ENCODE results near the gene AXIN1.
A peak's percentile ranks its signal among the peaks of the same experiment; 100 is the strongest.

Gene AXIN1

GRCh38 chr16:316741-317464 is 35.6 kb downstream of the AXIN1 start:
- Histone ChIP-seq H3K36me3 (ENCODE audit: insufficient read depth, low read length) (peaks cover 11% of the 10 kb centered on the region; the same call in 1 of the 2 replicates), H3K27me3 (ENCODE audit: insufficient read depth, low read length, poor library complexity, severe bottlenecking) (no peaks in the 10 kb centered on the region), H3K79me2 (ENCODE audit: insufficient read depth, low read length) (peaks cover 27% of the 10 kb centered on the region; the same call in 1 of the 2 replicates), H3K4me2 (ENCODE audit: low read depth, low read length, poor library complexity, severe bottlenecking) (peak overlapping the region; percentile 37), H4K20me1 (ENCODE audit: insufficient read depth, low read length, poor library complexity, severe bottlenecking) (no peaks in the 10 kb centered on the region), H2AFZ (ENCODE audit: low read length) (no peak overlapping the region), H3F3A (ENCODE audit: low read depth) (no peaks in the 10 kb centered on the region), H3K4me1 (ENCODE audit: insufficient read depth, low read length, poor library complexity, severe bottlenecking) (peaks cover 22% of the 10 kb centered on the region), H3K9me2 (replicated peaks; ENCODE audit: low read depth, low read length) (no peaks in the 10 kb centered on the region), H3K9ac (ENCODE audit: low read depth, low read length, poor library complexity, severe bottlenecking) (no peak overlapping the region), H3K9me3 (ENCODE audit: insufficient read depth, low read depth, low read length) (no peaks in the 10 kb centered on the region), H3K4me3 (ENCODE audit: low read length, poor library complexity, severe bottlenecking) (peak overlapping the region; percentile 13)
- TF ChIP-seq CTCF (conservative IDR thresholded peaks at IDR 0.05; ENCODE audit: low read length): no peak
- no peak for TF ChIP-seq EZH2phosphoT487 (IDR thresholded peaks at IDR 0.05; ENCODE audit: borderline replicate concordance)

DNA sequence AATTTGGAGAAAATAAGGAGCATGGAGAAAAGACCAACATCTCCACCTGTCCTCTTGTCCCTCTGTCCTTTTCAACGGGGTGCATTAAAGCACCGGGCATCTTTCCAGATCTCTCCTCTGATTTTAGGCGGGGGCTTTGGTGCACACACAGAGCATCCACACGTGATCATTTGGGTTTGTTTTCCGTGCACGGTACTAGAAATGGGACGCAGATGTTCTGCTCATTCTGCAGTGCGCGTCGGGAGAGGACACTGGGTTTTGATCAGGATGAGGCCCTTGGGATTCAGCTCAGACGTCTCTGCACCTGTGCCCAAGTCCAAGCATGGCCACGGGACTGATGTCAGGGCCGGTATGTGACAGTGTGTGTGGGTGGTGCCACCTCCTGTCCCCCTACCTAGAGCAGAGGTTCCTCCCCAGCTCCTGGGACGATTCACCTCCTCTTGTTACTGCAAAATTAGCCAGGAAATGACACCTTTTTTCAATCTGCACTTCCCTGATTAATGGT is 37.7 kb downstream of the AXIN1 start:
- no peaks in the 10 kb centered on the region for H3K9me3 ChIP-seq (ENCODE audit: insufficient read depth, low read depth, low read length)
- no peak overlapping the region for H3K4me2 ChIP-seq (ENCODE audit: low read depth, low read length, poor library complexity, severe bottlenecking)
- no peaks in the 10 kb centered on the region for H4K20me1 ChIP-seq (ENCODE audit: insufficient read depth, low read length, poor library complexity, severe bottlenecking)
- peaks cover 11% of the 10 kb centered on the region; the same call in 1 of the 2 replicates for H3K36me3 ChIP-seq (ENCODE audit: insufficient read depth, low read length)
- TF ChIP-seq EZH2phosphoT487 (IDR thresholded peaks at IDR 0.05; ENCODE audit: borderline replicate concordance) (no peak), CTCF (conservative IDR thresholded peaks at IDR 0.05; ENCODE audit: low read length) (no peak)
- H3K9ac ChIP-seq (ENCODE audit: low read depth, low read length, poor library complexity, severe bottlenecking): no peak overlapping the region
- no peak overlapping the region for H2AFZ ChIP-seq (ENCODE audit: low read length)
- H3K27me3 ChIP-seq (ENCODE audit: insufficient read depth, low read length, poor library complexity, severe bottlenecking): no peaks in the 10 kb centered on the region
- peaks cover 17% of the 10 kb centered on the region for H3K4me1 ChIP-seq (ENCODE audit: insufficient read depth, low read length, poor library complexity, severe bottlenecking)
- H3K9me2 ChIP-seq (replicated peaks; ENCODE audit: low read depth, low read length): no peaks in the 10 kb centered on the region
- peaks cover 19% of the 10 kb centered on the region; the same call in 1 of the 2 replicates for H3K79me2 ChIP-seq (ENCODE audit: insufficient read depth, low read length)
- no peaks in the 10 kb centered on the region for H3F3A ChIP-seq (ENCODE audit: low read depth)
- H3K4me3 ChIP-seq (ENCODE audit: low read length, poor library complexity, severe bottlenecking): no peak overlapping the region

- peaks cover 15% of the 10 kb centered on the region for H3K4me1 ChIP-seq (ENCODE audit: insufficient read depth, low read length, poor library complexity, severe bottlenecking)
- H4K20me1 ChIP-seq (ENCODE audit: insufficient read depth, low read length, poor library complexity, severe bottlenecking): no peaks in the 10 kb centered on the region
- H2AFZ ChIP-seq (ENCODE audit: low read length): no peak overlapping the region
- no peaks in the 10 kb centered on the region for H3K9me2 ChIP-seq (replicated peaks; ENCODE audit: low read depth, low read length)
- H3F3A ChIP-seq (ENCODE audit: low read depth): no peaks in the 10 kb centered on the region
- H3K27me3 ChIP-seq (ENCODE audit: insufficient read depth, low read length, poor library complexity, severe bottlenecking): no peaks in the 10 kb centered on the region
- H3K9ac ChIP-seq (ENCODE audit: low read depth, low read length, poor library complexity, severe bottlenecking): no peak overlapping the region
- no peak overlapping the region for H3K4me2 ChIP-seq (ENCODE audit: low read depth, low read length, poor library complexity, severe bottlenecking)
- H3K4me3 ChIP-seq (ENCODE audit: low read length, poor library complexity, severe bottlenecking): no peak overlapping the region
- peaks cover 11% of the 10 kb centered on the region; the same call in 1 of the 2 replicates for H3K36me3 ChIP-seq (ENCODE audit: insufficient read depth, low read length)
- H3K79me2 ChIP-seq (ENCODE audit: insufficient read depth, low read length): peaks cover 19% of the 10 kb centered on the region; the same call in 1 of the 2 replicates
- no peaks in the 10 kb centered on the region for H3K9me3 ChIP-seq (ENCODE audit: insufficient read depth, low read depth, low read length)
- TF ChIP-seq EZH2phosphoT487 (IDR thresholded peaks at IDR 0.05; ENCODE audit: borderline replicate concordance) (no peak), CTCF (conservative IDR thresholded peaks at IDR 0.05; ENCODE audit: low read length) (no peak)
These were observed 38.2 kb downstream of the AXIN1 start for GRCh38 chr16:314351-314750.

Data from Loucy (cell line).